SJCRH30 (cell line): Measurements from ENCODE around the gene CPTP. TPM values are rescaled to one million over a fixed set of nuclear protein-coding genes. Genes with fewer than 3 reads are reported as not detected.

Experiments used
- DNase-seq, 2 experiments: peaks; one replicate each; pipeline ENCODE4 v3.0.0-alpha.2; 2015 to 2020
- H3K27ac ChIP-seq: fragments of 250-450 bp; sonication (Bioruptor Pico); 2 replicates; pipeline ENCODE4 v1.5.1; 2020; ENCODE audit warnings: mild to moderate bottlenecking, moderate library complexity
- H3K27me3 ChIP-seq: fragments of 250-450 bp; sonication (Bioruptor Pico); 2 replicates; pipeline ENCODE4 v1.5.1; 2020; ENCODE audit warnings: mild to moderate bottlenecking, moderate library complexity
- H3K36me3 ChIP-seq: fragments of 250-450 bp; sonication (Bioruptor Pico); 2 replicates; pipeline ENCODE4 v1.5.1; 2020; ENCODE audit warnings: mild to moderate bottlenecking, moderate library complexity
- H3K4me1 ChIP-seq: fragments of 250-450 bp; sonication (Bioruptor Pico); 2 replicates; pipeline ENCODE4 v1.5.1; 2020; ENCODE audit warnings: mild to moderate bottlenecking, moderate library complexity
- H3K4me3 ChIP-seq: fragments of 250-450 bp; sonication (Bioruptor Pico); 2 replicates; pipeline ENCODE4 v1.5.1; 2020; ENCODE audit warnings: mild to moderate bottlenecking, moderate library complexity
- H3K9me3 ChIP-seq: fragments of 250-450 bp; sonication (Bioruptor Pico); replicated peaks from 2 replicates; pipeline ENCODE4 v1.5.1; 2020; ENCODE audit warnings: mild to moderate bottlenecking, moderate library complexity
- total RNA-seq: library from RNA; depleted of rRNA; stranded (reverse); fragments of >200 nt; shearing (Covaris generic); gene quantifications from 2 replicates; pipeline ENCODE4 v1.2.3, GENCODE V29; 2014

CPTP gene
- total RNA-seq, 1 experiment from 2014 or later, result 22.1 TPM

DNA sequence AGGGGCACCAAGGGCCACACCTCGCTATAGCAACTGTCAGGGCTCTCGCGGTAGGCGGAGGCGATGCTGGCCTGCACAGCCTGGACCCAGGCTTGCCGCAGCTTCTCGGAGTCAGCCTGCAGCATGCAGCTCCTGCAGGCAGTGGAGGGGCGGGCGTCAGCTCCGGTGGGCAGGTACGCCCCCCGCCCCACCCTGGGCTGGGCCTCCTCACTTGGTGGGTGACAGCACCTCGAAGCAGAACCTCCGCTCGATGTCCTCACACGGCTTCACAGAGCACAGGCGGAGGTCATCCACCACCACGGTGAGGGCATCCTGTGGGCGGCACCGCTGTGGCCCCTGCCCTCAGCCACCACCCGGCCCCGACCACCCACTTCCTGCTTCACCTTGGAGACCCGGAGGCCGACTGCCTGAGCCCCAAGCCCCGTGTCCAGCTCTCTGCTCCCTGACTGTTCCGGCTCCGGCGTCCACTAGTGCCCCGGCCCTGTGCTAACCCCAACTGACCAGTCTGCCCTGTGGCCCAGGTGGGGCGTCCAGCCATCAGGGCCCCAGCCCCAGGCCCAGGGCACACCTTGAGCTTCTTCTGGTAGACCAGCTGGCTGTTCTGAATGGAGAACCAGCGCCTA lies 26.7 kb upstream of the CPTP start:
- Histone ChIP-seq H3K36me3 (no peaks in the 10 kb centered on the region), H3K4me1 (peaks cover 11% of the 10 kb centered on the region), H3K9me3 (no peaks in the 10 kb centered on the region), H3K27ac (no peak overlapping the region), H3K4me3 (no peak overlapping the region), H3K27me3 (no peaks in the 10 kb centered on the region)
- no peak for DNase-seq

DNA sequence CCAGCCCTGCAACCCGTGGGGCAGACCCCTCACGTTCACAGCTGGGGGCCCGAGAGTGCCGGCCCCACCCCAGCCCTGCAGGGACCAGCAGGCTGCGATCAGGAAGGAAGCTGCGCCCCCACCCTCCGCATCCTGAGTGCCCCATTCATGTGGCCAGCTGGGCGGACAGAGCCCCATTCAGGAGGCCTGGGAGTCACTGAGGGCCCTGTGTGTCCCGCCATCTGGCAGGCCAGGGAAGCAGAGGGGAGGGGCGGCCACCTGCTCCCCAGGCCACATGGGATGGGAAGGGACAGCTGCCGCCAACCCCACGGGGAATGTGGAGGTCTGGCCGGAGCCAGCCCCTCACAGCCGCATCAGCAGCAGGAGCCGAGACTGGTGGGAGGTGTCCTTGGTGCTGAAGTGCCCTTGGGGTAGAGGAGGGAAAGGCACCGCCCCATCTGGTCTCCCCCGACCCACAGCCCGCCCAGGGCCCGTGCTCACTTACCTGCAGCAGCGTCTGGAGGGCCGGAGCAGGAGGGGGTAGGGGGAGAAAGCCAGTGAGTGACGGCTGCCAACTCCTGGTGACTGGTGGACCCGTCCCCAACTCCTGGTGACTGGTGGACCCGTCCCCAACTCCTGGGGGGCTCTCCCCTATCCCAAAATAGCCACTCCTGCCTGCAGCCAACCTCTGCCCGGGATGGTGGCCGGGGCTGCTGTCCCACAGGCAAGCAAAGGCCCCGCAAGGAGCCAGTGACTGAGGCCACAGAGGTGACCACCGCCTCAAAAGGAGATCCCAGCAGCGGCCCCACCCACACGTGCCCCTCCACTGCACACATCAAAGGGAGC lies 25.5 kb upstream of the CPTP start:
- H3K4me3 ChIP-seq, result no peak overlapping the region
- H3K27ac ChIP-seq, result peak overlapping the region; percentile 51
- H3K9me3 ChIP-seq, result no peaks in the 10 kb centered on the region
- H3K27me3 ChIP-seq, result no peaks in the 10 kb centered on the region
- DNase-seq, result peak; percentile 100
- peaks cover 14% of the 10 kb centered on the region for H3K4me1 ChIP-seq
- H3K36me3 ChIP-seq, result no peaks in the 10 kb centered on the region

DNA sequence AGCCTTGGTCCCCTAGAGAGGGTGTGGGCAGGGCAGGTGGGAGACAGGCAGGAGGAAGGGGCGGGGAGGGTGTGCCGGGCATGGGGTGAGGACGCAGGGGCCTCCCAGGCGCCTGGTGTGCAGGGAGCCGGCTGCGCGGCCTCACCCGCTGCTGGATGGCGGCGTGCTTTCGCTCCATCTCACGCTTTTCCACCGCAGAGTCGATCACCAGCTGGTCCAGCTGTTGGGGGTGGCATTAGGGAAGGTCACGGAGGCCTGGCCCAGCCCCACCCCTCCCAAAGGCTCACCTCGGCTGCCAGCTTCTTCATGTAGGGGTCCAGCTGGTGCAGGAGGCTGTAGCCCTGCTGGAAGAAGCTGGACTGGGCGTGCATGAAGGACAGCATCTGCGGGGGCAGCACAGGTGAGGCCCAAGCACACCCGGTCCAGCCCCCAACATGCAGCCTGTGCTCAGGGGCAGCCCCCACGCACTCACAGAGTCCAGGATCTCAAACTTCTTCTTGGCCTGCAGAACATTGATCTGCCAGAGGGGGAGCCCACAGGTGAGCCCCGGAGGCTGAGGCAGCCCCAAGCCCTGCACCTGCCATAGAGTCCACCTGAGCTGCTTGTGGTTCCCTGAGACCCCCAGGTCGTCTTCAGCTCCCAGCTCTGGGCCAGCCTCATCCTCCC lies 24.8 kb upstream of the CPTP start:
- H3K9me3 ChIP-seq, result no peaks in the 10 kb centered on the region
- no peaks in the 10 kb centered on the region for H3K36me3 ChIP-seq
- H3K4me1 ChIP-seq, result peaks cover 17% of the 10 kb centered on the region
- H3K4me3 ChIP-seq, result no peak overlapping the region
- H3K27ac ChIP-seq, result no peak overlapping the region
- H3K27me3 ChIP-seq, result no peaks in the 10 kb centered on the region
- DNase-seq, result no peak

GRCh38 chr1:1300352-1300739 lies 24.3 kb upstream of the CPTP start:
- H3K27me3 ChIP-seq, result no peaks in the 10 kb centered on the region
- H3K36me3 ChIP-seq, result no peaks in the 10 kb centered on the region
- peaks cover 20% of the 10 kb centered on the region for H3K4me1 ChIP-seq
- H3K9me3 ChIP-seq, result no peaks in the 10 kb centered on the region
- H3K4me3 ChIP-seq, result no peak overlapping the region
- H3K27ac ChIP-seq, result no peak overlapping the region
- DNase-seq, result no peak

- Histone ChIP-seq H3K27me3 (no peaks in the 10 kb centered on the region), H3K4me3 (no peak overlapping the region), H3K4me1 (peaks cover 34% of the 10 kb centered on the region), H3K36me3 (no peaks in the 10 kb centered on the region), H3K27ac (no peak overlapping the region), H3K9me3 (no peaks in the 10 kb centered on the region)
- no peak for DNase-seq
Measured at GRCh38 chr1:1302006-1302430, 22.6 kb upstream of the CPTP start.

DNA sequence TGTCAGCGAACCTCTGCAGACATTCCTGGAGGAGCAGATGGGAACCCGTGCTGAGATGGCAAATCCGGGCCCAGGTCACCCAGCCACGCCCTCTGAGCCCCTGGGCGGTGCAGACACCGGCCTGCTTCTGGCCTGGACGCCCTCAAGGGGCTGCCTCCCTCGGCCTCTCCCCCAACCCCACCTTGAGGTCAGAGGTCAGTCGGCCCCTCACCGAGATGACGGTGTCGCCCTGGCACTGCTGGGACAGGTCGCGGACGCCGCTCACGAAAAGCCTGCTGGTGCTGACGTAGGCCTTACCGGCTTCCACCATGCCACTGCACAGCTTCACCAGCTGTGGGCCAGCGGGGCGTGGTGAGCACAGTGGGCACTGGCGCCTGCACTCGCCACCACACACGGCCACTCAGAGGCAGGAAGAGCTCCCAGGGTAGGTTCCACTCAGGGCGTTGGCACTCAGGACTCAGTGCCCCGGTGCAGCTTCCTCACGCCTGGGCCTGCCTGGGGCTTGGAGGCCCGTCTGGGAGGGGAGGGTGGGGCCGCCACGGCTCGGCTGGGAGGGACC lies 21.6 kb upstream of the CPTP start:
- Histone ChIP-seq H3K4me3 (no peak overlapping the region), H3K4me1 (peaks cover 34% of the 10 kb centered on the region), H3K27ac (no peak overlapping the region), H3K9me3 (no peaks in the 10 kb centered on the region), H3K27me3 (no peaks in the 10 kb centered on the region), H3K36me3 (no peaks in the 10 kb centered on the region)
- no peak for DNase-seq

DNA sequence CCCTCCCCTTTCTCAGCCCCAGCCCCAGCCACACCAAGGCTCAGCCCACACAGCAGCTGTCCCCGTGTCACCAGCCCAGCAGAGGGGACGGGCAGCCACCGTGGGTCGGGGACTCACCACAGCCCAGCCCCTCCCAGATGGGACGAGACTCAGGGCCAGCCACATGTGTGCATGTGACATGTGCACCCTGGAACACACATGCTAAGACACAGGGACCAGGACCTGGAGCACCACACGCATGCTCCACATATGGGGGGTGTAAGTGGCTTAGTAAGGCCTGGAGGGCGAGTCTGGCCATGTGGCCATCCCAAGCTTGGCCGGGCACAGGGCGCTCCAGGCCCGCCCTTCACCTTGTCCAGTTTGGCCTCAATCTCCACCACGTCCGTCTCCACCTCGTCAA lies 20.9 kb upstream of the CPTP start:
- Histone ChIP-seq H3K36me3 (no peaks in the 10 kb centered on the region), H3K9me3 (no peaks in the 10 kb centered on the region), H3K27me3 (no peaks in the 10 kb centered on the region), H3K27ac (no peak overlapping the region), H3K4me1 (peaks cover 29% of the 10 kb centered on the region), H3K4me3 (no peak overlapping the region)
- no peak for DNase-seq

GRCh38 chr1:1304331-1305299 lies 20.0 kb upstream of the CPTP start:
- peak; percentile 96 to 97 for DNase-seq
- Histone ChIP-seq H3K4me3 (peak overlapping the region; percentile 79), H3K36me3 (peaks cover 3% of the 10 kb centered on the region; the same call in 1 of the 2 replicates), H3K27me3 (no peaks in the 10 kb centered on the region), H3K4me1 (peaks cover 24% of the 10 kb centered on the region), H3K27ac (peak overlapping the region; percentile 76), H3K9me3 (no peaks in the 10 kb centered on the region)

GRCh38 chr1:1305300-1306069 lies 19.1 kb upstream of the CPTP start:
- peak; percentile 91 to 93 for DNase-seq
- Histone ChIP-seq H3K9me3 (no peaks in the 10 kb centered on the region), H3K4me1 (peaks cover 24% of the 10 kb centered on the region), H3K27me3 (no peaks in the 10 kb centered on the region), H3K4me3 (peak overlapping the region; percentile 79), H3K27ac (peak overlapping the region; percentile 76), H3K36me3 (peaks cover 11% of the 10 kb centered on the region; the same call in 1 of the 2 replicates)

GRCh38 chr1:1306070-1306660 lies 18.4 kb upstream of the CPTP start:
- Histone ChIP-seq H3K27ac (peak overlapping the region; percentile 76), H3K4me1 (peaks cover 24% of the 10 kb centered on the region), H3K9me3 (no peaks in the 10 kb centered on the region), H3K27me3 (no peaks in the 10 kb centered on the region), H3K4me3 (peak overlapping the region; percentile 79), H3K36me3 (peaks cover 12% of the 10 kb centered on the region; the same call in 1 of the 2 replicates)
- DNase-seq, result peak; percentile 73 to 77

DNA sequence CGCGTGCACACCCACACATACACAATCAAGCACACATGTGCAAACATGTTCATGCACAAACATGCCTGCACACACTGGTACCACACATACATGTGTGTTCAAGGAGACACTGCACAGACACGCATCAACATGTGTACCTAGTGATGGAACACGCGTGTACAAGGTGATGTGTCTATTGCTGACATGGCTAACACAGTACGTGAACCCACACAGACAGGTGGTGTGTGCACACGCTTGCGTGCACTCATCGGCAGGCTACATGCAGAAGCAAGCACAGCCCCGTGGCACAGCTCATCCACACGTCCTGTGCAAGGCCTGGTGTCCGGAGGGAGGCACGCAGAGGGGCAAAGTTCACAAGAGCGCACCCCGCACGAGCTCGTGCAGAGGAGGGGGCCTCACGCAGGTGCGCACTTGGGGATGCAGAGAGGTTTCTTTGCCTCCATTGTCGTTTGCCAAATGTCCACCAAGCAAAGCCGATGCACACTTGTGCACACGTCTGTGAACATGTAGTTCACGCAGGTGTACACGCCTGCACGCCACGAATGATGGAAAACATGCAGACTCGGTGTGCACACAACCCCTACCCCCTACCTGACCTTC lies 17.8 kb upstream of the CPTP start:
- H3K27ac ChIP-seq, result no peak overlapping the region; the same call in 1 of the 2 replicates

GRCh38 chr1:1307261-1307922 lies 17.2 kb upstream of the CPTP start:
- H3K4me1 ChIP-seq, result peaks cover 24% of the 10 kb centered on the region
- H3K36me3 ChIP-seq, result peaks cover 22% of the 10 kb centered on the region
- peak; percentile 47 for DNase-seq
- no peaks in the 10 kb centered on the region for H3K27me3 ChIP-seq
- no peak overlapping the region; the same call in 1 of the 2 replicates for H3K27ac ChIP-seq
- peak overlapping the region; percentile 79 for H3K4me3 ChIP-seq
- H3K9me3 ChIP-seq, result no peaks in the 10 kb centered on the region

More for the DNA sequence above, 17.8 kb upstream of the CPTP start:
- H3K4me3 ChIP-seq, result peak overlapping the region; percentile 79
- DNase-seq, result no peak
- peaks cover 24% of the 10 kb centered on the region for H3K4me1 ChIP-seq
- no peaks in the 10 kb centered on the region for H3K9me3 ChIP-seq
- H3K27me3 ChIP-seq, result no peaks in the 10 kb centered on the region
- peaks cover 18% of the 10 kb centered on the region for H3K36me3 ChIP-seq
